Adipocyte (in vitro differentiated cells): Measurements from ENCODE around the gene NDUFC1.
"Not testable (repeated sequence)": the region's sequence is repeated elsewhere in the genome, so short reads cannot be mapped to it uniquely, and the experiment has no call there.

Source experiments
- DNase-seq: peaks from one replicate; pipeline ENCODE4 v3.0.0-alpha.2; 2015; ENCODE audit warnings: low read depth
- H3K27me3 ChIP-seq: replicated peaks from 2 replicates; pipeline ENCODE4 v1.7.0; 2013; ENCODE audit warnings: mild to moderate bottlenecking, low read length, moderate library complexity; ENCODE audit not compliant: control insufficient read depth, insufficient read depth
- H3K36me3 ChIP-seq: 2 replicates; pipeline ENCODE4 v1.7.0; 2013; ENCODE audit warnings: low read length, mild to moderate bottlenecking, moderate library complexity; ENCODE audit not compliant: control insufficient read depth, insufficient read depth, severe bottlenecking
- H3K4me1 ChIP-seq: 2 replicates; pipeline ENCODE4 v1.7.0; 2013; ENCODE audit warnings: mild to moderate bottlenecking, low read length, moderate library complexity; ENCODE audit not compliant: control insufficient read depth, insufficient read depth
- H3K4me3 ChIP-seq: 2 replicates; pipeline ENCODE4 v1.7.0; 2013; ENCODE audit warnings: mild to moderate bottlenecking, low read length, moderate library complexity
- H3K9ac ChIP-seq: 2 replicates; pipeline ENCODE4 v1.7.0; 2013; ENCODE audit warnings: mild to moderate bottlenecking, low read length, moderate library complexity
- H3K9me3 ChIP-seq: 2 replicates; pipeline ENCODE4 v1.7.0; 2013; ENCODE audit warnings: mild to moderate bottlenecking, low read length, moderate library complexity; ENCODE audit not compliant: control insufficient read depth

The NDUFC1 gene

DNA sequence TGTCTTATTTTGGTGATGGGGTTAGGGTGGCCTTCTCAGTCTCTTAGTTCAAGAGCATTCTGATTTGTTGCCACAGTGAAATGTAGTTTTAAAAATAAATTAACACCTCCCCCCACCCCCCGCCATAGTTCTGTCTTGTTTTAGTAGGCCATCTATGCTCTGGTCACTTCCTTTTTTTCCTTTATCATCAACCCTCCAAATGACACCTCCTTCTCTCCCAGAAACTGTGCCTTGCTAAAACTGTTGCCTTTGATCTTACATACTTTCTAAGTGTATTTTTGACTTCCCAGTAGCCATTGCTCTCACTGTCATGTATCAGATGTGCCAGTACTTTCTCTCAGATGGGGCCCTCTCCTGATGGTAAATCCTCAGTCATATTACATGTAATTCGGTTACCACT is 14.5 kb upstream of the NDUFC1 start:
- DNase-seq: no peak
- Histone ChIP-seq H3K4me3 (no peak overlapping the region), H3K4me1 (peaks cover 23% of the 10 kb centered on the region), H3K9me3 (no peaks in the 10 kb centered on the region), H3K36me3 (no peaks in the 10 kb centered on the region), H3K9ac (no peak overlapping the region), H3K27me3 (no peaks in the 10 kb centered on the region)

GRCh38 chr4:139315221-139315675 is 13.0 kb upstream of the NDUFC1 start:
- H3K36me3 ChIP-seq: no peaks in the 10 kb centered on the region
- H3K27me3 ChIP-seq: no peaks in the 10 kb centered on the region
- DNase-seq: no peak
- H3K4me3 ChIP-seq: no peak overlapping the region
- peaks cover 27% of the 10 kb centered on the region for H3K4me1 ChIP-seq
- no peaks in the 10 kb centered on the region for H3K9me3 ChIP-seq
- H3K9ac ChIP-seq: no peak overlapping the region

DNA sequence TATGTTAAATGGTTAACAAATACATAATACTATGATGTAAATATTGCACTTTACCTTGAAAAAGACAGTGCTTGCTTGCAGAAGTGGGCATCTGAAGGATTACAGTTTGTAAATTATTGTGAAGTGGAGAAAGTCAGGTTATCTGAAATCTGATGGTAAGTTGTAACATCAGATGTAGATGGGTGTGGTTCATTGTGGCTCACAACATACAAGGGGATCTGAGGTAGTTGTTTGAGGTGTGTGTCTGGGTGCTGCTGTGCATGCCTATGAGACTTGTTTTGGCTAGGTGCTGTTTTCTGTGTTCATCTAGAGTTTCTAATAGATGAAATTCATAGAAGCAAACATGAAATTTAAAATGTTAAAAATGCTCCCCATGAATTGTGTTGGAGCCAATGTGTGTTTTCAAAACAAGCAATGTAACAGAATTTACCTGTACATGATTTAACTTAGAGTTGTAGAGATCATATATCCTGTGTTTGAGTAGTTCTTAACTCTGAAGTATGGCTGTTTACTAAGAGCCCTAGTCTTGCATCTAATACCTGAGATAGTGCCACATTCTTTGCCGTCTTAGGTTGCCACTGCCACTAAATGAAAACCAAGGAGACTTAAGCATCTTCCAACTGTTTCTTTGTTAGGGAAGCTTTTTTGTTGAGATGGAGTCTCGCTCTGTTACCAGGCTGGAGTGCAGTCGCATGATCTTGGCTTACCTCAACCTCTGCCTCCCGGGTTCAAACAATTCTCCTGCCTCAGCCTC is 11.9 kb upstream of the NDUFC1 start:
- Histone ChIP-seq H3K36me3 (no peaks in the 10 kb centered on the region), H3K4me3 (no peak overlapping the region), H3K9ac (no peak overlapping the region), H3K27me3 (no peaks in the 10 kb centered on the region), H3K4me1 (peaks cover 27% of the 10 kb centered on the region), H3K9me3 (no peaks in the 10 kb centered on the region)
- DNase-seq: no peak

DNA sequence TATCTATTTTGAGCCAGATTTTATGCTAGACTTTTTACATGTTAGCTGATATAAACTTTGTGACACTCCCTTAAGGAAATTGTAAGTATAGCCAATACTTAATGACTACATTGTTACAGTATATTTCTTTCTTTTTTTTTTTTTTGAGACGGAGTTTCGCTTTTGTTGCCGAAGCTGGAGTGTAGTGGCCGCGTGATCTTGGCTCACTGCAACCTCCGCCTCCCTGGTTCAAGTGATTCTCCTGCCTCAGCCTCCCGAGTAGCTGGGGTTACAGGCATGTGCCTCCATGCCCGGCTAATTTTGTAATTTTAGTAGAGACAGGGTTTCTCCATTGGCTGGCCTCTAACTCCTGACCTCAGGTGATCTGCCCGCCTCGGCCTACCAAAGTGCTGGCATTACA is 11.1 kb upstream of the NDUFC1 start:
- not testable (repeated sequence) for H3K36me3 ChIP-seq, H3K27me3 ChIP-seq, H3K9me3 ChIP-seq, DNase-seq, H3K4me3 ChIP-seq, H3K9ac ChIP-seq
- H3K4me1 ChIP-seq: peaks cover 27% of the 10 kb centered on the region

DNA sequence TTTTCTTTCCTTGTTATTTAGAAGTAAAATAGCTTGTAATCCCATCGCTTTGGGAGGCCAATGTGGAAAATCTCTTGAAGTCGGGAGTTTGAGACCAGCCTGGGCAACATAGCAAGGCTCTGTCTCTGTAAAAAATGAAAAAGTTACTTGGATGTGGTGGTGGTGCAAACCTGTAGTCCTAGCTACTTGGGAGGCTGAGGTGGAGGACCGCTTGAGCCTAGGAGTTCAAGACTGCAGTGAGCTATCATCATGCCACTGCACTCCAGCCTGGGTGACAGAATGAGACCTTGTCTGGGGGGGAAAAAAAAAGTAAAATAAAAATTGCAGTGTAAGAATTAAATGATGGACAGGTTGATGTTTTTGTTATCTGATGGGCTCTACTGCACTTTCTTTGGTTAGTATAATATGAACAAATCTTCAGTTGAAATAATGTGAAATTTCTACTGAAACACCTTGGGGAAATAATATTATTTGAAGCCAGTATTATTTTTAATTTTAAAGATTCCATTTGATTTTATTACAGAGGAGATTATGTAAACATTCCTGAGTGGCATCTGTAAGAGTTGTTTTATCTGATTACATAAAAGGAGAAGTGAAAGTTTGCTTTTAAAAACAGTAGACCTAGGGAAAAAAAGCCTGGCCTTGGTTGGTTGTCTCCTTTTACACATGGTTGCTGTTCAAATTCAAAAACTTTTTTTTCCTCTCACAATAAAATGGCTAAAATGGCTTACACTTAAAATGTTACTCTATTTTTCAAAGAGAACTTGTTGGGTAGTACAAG is 10.5 kb upstream of the NDUFC1 start:
- no peaks in the 10 kb centered on the region for H3K36me3 ChIP-seq
- H3K27me3 ChIP-seq: no peaks in the 10 kb centered on the region
- H3K9me3 ChIP-seq: no peaks in the 10 kb centered on the region
- H3K4me1 ChIP-seq: peaks cover 27% of the 10 kb centered on the region
- no peak overlapping the region for H3K4me3 ChIP-seq
- DNase-seq: peak; percentile 16
- H3K9ac ChIP-seq: no peak overlapping the region

DNA sequence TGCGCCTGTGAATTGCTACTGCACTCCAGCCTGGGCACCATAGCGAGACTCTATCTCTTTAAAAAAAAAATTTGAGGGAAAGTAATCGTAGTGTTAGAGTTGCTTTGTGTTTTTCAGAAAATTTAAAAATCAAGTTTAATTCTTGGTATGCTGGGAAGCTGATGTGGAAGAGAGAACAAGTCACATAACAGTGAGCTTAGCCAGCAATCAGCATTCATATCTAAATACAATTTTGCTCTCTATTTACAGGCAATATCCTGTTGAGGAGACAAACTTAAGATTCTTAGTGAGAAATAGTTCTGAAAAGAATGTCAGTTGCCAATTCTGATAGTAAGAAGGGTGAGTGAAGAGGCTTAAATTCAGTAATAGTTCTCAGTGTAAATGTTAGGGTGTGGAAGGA is 9.6 kb upstream of the NDUFC1 start:
- H3K9ac ChIP-seq: no peak overlapping the region
- no peaks in the 10 kb centered on the region for H3K9me3 ChIP-seq
- H3K36me3 ChIP-seq: no peaks in the 10 kb centered on the region
- no peak overlapping the region for H3K4me3 ChIP-seq
- peak; percentile 33 for DNase-seq
- no peaks in the 10 kb centered on the region for H3K27me3 ChIP-seq
- peaks cover 27% of the 10 kb centered on the region for H3K4me1 ChIP-seq

DNA sequence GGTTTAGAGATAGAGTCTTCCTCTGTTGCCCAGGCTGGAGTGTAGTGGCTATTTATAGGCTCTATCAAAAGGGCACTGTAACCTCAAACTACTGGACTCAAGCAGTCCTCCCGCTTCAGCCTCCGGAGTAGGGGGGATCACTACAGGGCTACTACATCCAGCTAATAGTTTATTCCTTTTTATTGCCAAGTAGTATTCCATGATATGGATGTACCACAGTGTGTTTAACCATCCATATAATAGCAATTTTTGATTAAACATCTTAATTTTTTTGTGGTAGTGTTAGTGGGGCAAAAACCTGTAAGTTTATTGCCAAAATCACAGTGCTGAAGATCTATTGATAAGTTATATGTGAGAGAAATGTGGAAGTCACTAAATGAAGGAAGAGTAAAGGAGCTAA is 2.6 kb upstream of the NDUFC1 start:
- Histone ChIP-seq H3K36me3 (peaks cover 10% of the 10 kb centered on the region), H3K9me3 (no peaks in the 10 kb centered on the region), H3K4me3 (no peak overlapping the region), H3K4me1 (peaks cover 14% of the 10 kb centered on the region), H3K27me3 (no peaks in the 10 kb centered on the region), H3K9ac (no peak overlapping the region)
- no peak for DNase-seq

GRCh38 chr4:139301113-139301820 is 1.0 kb downstream of the NDUFC1 start, which contains the start of gene NAA15:
TSS of gene NAA15 (plus strand) at chr4:139301505. CDS start at chr4:139301778, 273 bp downstream.
- DNase-seq: peak; percentile 99
- Histone ChIP-seq H3K36me3 (peaks cover 10% of the 10 kb centered on the region), H3K9ac (peak within 1 kb of the TSS; percentile 99), H3K27me3 (no peaks in the 10 kb centered on the region), H3K4me1 (peaks cover 37% of the 10 kb centered on the region), H3K9me3 (no peaks in the 10 kb centered on the region), H3K4me3 (peak within 1 kb of the TSS; percentile 85)

DNA sequence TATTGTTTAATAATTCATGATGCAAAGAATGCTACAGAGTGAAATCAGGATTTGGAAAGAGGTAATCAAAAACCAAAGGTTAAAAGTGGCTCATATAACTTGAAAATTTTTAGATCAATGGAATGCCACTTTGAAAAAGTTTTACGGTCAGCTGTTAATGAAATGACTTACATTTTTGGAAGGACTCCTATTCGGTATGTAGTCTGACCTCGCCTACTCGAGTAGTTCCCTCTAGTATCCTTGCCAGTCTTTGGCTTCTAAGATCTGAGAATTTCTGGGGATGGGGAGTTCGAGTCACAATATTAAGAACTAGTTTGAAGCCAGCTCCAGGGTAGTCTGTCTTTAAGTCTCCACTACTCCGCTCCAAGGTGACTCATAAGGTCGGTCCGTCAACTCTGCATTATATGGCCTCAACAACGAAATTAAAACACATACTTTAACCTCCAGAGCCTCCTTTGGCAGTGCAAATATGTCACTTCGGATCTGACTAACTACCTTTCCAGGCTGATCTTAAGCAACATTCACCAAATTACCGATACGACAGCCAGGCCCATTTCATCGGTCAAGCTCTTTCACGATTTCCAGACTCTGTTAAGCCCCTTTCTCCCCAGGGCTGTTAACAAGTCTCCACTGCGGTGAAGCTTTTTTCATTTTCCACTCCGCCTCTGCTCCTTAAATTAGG is 1.7 kb downstream of the NDUFC1 start:
- H3K4me3 ChIP-seq: peak overlapping the region; percentile 85
- no peaks in the 10 kb centered on the region for H3K9me3 ChIP-seq
- peaks cover 41% of the 10 kb centered on the region for H3K4me1 ChIP-seq
- peak overlapping the region; percentile 99 for H3K9ac ChIP-seq
- H3K36me3 ChIP-seq: peaks cover 5% of the 10 kb centered on the region
- peak; percentile 80 for DNase-seq
- H3K27me3 ChIP-seq: no peaks in the 10 kb centered on the region

- no peaks in the 10 kb centered on the region for H3K27me3 ChIP-seq
- H3K9me3 ChIP-seq: no peaks in the 10 kb centered on the region
- no peaks in the 10 kb centered on the region for H3K36me3 ChIP-seq
- peak overlapping the region; percentile 99 for H3K9ac ChIP-seq
- H3K4me3 ChIP-seq: peak overlapping the region; percentile 85
- H3K4me1 ChIP-seq: peaks cover 45% of the 10 kb centered on the region
- DNase-seq: peak; percentile 31
Measured at GRCh38 chr4:139299536-139299935, 2.7 kb downstream of the NDUFC1 start.
